ENCODE data around the gene UNC5B.

- no peak for TF ChIP-seq GABPA (IDR thresholded peaks at IDR 0.05; ENCODE audit: low read depth)
- TF ChIP-seq POLR2AphosphoS5 (IDR thresholded peaks at IDR 0.05; ENCODE audit: low read depth): no peak
- TF ChIP-seq, protein P1, sequence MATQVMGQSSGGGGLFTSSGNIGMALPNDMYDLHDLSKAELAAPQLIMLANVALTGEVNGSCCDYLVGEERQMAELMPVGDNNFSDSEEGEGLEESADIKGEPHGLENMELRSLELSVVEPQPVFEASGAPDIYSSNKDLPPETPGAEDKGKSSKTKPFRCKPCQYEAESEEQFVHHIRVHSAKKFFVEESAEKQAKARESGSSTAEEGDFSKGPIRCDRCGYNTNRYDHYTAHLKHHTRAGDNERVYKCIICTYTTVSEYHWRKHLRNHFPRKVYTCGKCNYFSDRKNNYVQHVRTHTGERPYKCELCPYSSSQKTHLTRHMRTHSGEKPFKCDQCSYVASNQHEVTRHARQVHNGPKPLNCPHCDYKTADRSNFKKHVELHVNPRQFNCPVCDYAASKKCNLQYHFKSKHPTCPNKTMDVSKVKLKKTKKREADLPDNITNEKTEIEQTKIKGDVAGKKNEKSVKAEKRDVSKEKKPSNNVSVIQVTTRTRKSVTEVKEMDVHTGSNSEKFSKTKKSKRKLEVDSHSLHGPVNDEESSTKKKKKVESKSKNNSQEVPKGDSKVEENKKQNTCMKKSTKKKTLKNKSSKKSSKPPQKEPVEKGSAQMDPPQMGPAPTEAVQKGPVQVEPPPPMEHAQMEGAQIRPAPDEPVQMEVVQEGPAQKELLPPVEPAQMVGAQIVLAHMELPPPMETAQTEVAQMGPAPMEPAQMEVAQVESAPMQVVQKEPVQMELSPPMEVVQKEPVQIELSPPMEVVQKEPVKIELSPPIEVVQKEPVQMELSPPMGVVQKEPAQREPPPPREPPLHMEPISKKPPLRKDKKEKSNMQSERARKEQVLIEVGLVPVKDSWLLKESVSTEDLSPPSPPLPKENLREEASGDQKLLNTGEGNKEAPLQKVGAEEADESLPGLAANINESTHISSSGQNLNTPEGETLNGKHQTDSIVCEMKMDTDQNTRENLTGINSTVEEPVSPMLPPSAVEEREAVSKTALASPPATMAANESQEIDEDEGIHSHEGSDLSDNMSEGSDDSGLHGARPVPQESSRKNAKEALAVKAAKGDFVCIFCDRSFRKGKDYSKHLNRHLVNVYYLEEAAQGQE (IDR thresholded peaks at IDR 0.05; ENCODE audit: insufficient replicate concordance, low read depth): no peak
- TF ChIP-seq CTCF (IDR thresholded peaks at IDR 0.05; ENCODE audit: insufficient read depth, low read length): no peak
- TF ChIP-seq SPI1 (IDR thresholded peaks at IDR 0.05; ENCODE audit: borderline replicate concordance, low read depth): no peak
Observed at GRCh38 chr10:71301371-71301916, 89.1 kb downstream of the UNC5B start.
